Smooth muscle cell (in vitro differentiated cells): Measurements from ENCODE around the gene AFG3L2. TPM values are rescaled to one million over a fixed set of nuclear protein-coding genes. Genes with fewer than 3 reads are reported as not detected.
A peak's percentile ranks its signal among the peaks of the same experiment; 100 is the strongest.

ENCODE experiments used
- DNase-seq: peaks from one replicate; lab custom pipeline; 2025; ENCODE audit not compliant: unreplicated experiment; lab: John Stamatoyannopoulos, UW
- H2AFZ ChIP-seq: fragments of 200-600 bp; sonication (generic); 2 replicates; pipeline ENCODE4 v1.6.0; 2016; ENCODE audit warnings: antibody characterized with exemption, low read depth, mild to moderate bottlenecking
- H3F3A ChIP-seq: fragments of 200-600 bp; sonication (generic); 2 replicates; pipeline ENCODE4 v1.6.0; 2017; ENCODE audit warnings: antibody characterized with exemption, low read depth
- H3K27ac ChIP-seq: fragments of 200-600 bp; sonication (generic); 2 replicates; pipeline ENCODE4 v1.5.1; 2016; ENCODE audit warnings: low read depth, mild to moderate bottlenecking
- H3K27me3 ChIP-seq: fragments of 200-600 bp; sonication (generic); 2 replicates; pipeline ENCODE4 v1.6.1; 2016; ENCODE audit warnings: low read depth, mild to moderate bottlenecking
- H3K36me3 ChIP-seq: fragments of 200-600 bp; sonication (generic); 2 replicates; pipeline ENCODE4 v1.5.1; 2016; ENCODE audit warnings: low read depth
- H3K4me1 ChIP-seq: fragments of 200-600 bp; sonication (generic); 2 replicates; pipeline ENCODE4 v1.5.1; 2016; ENCODE audit warnings: low read depth
- H3K4me2 ChIP-seq: fragments of 200-600 bp; sonication (generic); 2 replicates; pipeline ENCODE4 v1.6.0; 2016; ENCODE audit warnings: mild to moderate bottlenecking
- H3K4me3 ChIP-seq: fragments of 200-600 bp; sonication (generic); 2 replicates; pipeline ENCODE4 v1.5.1; 2016; ENCODE audit warnings: mild to moderate bottlenecking
- H3K79me2 ChIP-seq: fragments of 200-600 bp; sonication (generic); 2 replicates; pipeline ENCODE4 v1.6.0; 2016; ENCODE audit warnings: low read depth, mild to moderate bottlenecking
- H3K9ac ChIP-seq: fragments of 200-600 bp; sonication (generic); 2 replicates; pipeline ENCODE4 v1.6.0; 2016; ENCODE audit warnings: low read depth
- H3K9me3 ChIP-seq: fragments of 200-600 bp; sonication (generic); replicated peaks from 2 replicates; pipeline ENCODE4 v1.5.1; 2016; ENCODE audit warnings: low read depth
- H4K20me1 ChIP-seq: fragments of 200-600 bp; sonication (generic); 2 replicates; pipeline ENCODE4 v1.6.0; 2016; ENCODE audit warnings: low read depth
- CTCF ChIP-seq: fragments of 200-600 bp; sonication (generic); IDR thresholded peaks from 2 replicates; pipeline ENCODE4 v1.5.1; 2017; ENCODE audit warnings: borderline replicate concordance, mild to moderate bottlenecking, antibody characterized with exemption; ENCODE audit not compliant: insufficient read depth, poor library complexity, severe bottlenecking
- WGBS: methylation state at CpG from one replicate; pipeline ENCODE4 v1.1.7; 2016; ENCODE audit warnings: low lambda C conversion rate; 5-methylcytosine and 5-hydroxymethylcytosine counted together
- polyA plus RNA-seq: library from polyadenylated mRNA; unstranded; fragments of >200 nt; fragmentation: Nextera tagmentation; extraction: Ambion mirVana; gene quantifications from 2 replicates; pipeline ENCODE4 v1.2.1, GENCODE V29; 2016
- total RNA-seq: library from RNA; depleted of rRNA; stranded (reverse); fragments of >200 nt; gene quantifications from 2 replicates; pipeline ENCODE4 v1.2.3, GENCODE V29; 2014

AFG3L2 gene
- total and polyA plus RNA-seq, 2 experiments from 2014 or later: 21.6 to 24.3 TPM

GRCh38 chr18:12377556-12378197, 650 bp upstream of the AFG3L2 start:
- H3K4me3 ChIP-seq: peak overlapping the region; percentile 51
- H3K27ac ChIP-seq: peak overlapping the region; percentile 89
- peaks cover 8% of the 10 kb centered on the region for H3K4me1 ChIP-seq
- TF ChIP-seq CTCF: no peak
- WGBS: 2% methylated on average over 23 of the region's 30 CpGs
- no peak for DNase-seq
- H3F3A ChIP-seq: peaks cover 6% of the 10 kb centered on the region
- H4K20me1 ChIP-seq: peaks cover 39% of the 10 kb centered on the region
- peak overlapping the region; percentile 86 for H3K4me2 ChIP-seq
- H3K79me2 ChIP-seq: peaks cover 39% of the 10 kb centered on the region
- H3K9me3 ChIP-seq: no peaks in the 10 kb centered on the region
- peak overlapping the region; percentile 91 for H2AFZ ChIP-seq
- H3K36me3 ChIP-seq: no peaks in the 10 kb centered on the region
- no peaks in the 10 kb centered on the region for H3K27me3 ChIP-seq
- H3K9ac ChIP-seq: peak overlapping the region; percentile 79

GRCh38 chr18:12376034-12376753, 833 bp downstream of the AFG3L2 start:
- peaks cover 54% of the 10 kb centered on the region for H4K20me1 ChIP-seq
- no peaks in the 10 kb centered on the region for H3K27me3 ChIP-seq
- H3K4me1 ChIP-seq: peaks cover 8% of the 10 kb centered on the region
- H3K79me2 ChIP-seq: peaks cover 54% of the 10 kb centered on the region
- peak overlapping the region; percentile 87 for H3K4me2 ChIP-seq
- H3K9me3 ChIP-seq: no peaks in the 10 kb centered on the region
- WGBS: 3% methylated on average over 42 of the region's 42 CpGs
- no peaks in the 10 kb centered on the region for H3K36me3 ChIP-seq
- H3K4me3 ChIP-seq: peak overlapping the region; percentile 72
- H2AFZ ChIP-seq: peak overlapping the region; percentile 40
- peaks cover 6% of the 10 kb centered on the region for H3F3A ChIP-seq
- H3K9ac ChIP-seq: peak overlapping the region; percentile 93
- no peak for DNase-seq
- H3K27ac ChIP-seq: peak overlapping the region; percentile 94
- no peak for TF ChIP-seq CTCF

- Histone ChIP-seq H3F3A (peaks cover 6% of the 10 kb centered on the region), H3K4me2 (no peak overlapping the region), H3K9me3 (no peaks in the 10 kb centered on the region), H3K9ac (no peak overlapping the region), H3K27me3 (no peaks in the 10 kb centered on the region), H3K36me3 (no peaks in the 10 kb centered on the region), H3K4me3 (no peak overlapping the region), H4K20me1 (peaks cover 67% of the 10 kb centered on the region), H2AFZ (no peak overlapping the region), H3K27ac (no peak overlapping the region), H3K79me2 (peaks cover 69% of the 10 kb centered on the region), H3K4me1 (peaks cover 8% of the 10 kb centered on the region)
- 94% methylated on average over 6 of the region's 6 CpGs for WGBS
- no peak for DNase-seq
- no peak for TF ChIP-seq CTCF
Observed at GRCh38 chr18:12374401-12374800, 2.6 kb downstream of the AFG3L2 start.
